HEK293T (cell line): ENCODE results near the gene CREB5.

ENCODE experiments used
- CTCF ChIA-PET: fragments of 350-600 bp; formaldehyde crosslinking; extraction: SDS; loops from one replicate; lab custom pipeline; 2021; ENCODE audit warnings: antibody characterized with exemption, inconsistent platforms; lab: Yijun Ruan, JAX
- POLR2A ChIA-PET: fragments of 350-600 bp; formaldehyde crosslinking; extraction: SDS; loops from one replicate; lab custom pipeline; 2020; ENCODE audit warnings: antibody characterized with exemption, inconsistent platforms; lab: Yijun Ruan, JAX
- DNase-seq: peaks from one replicate; pipeline ENCODE4 v3.0.0; 2012; ENCODE audit warnings: mixed read lengths; ENCODE audit errors: extremely low spot score
- ARNT ChIP-seq: fragments of 450-650 bp; IDR thresholded peaks from 2 replicates; pipeline ENCODE4 v1.6.1; 2017; ENCODE audit warnings: mild to moderate bottlenecking
- BHLHE40 ChIP-seq: fragments of 450-650 bp; IDR thresholded peaks from 2 replicates; pipeline ENCODE4 v1.6.1; 2016; ENCODE audit warnings: mild to moderate bottlenecking, moderate library complexity, borderline replicate concordance
- CTBP1 ChIP-seq: fragments of 450-650 bp; IDR thresholded peaks from 2 replicates; pipeline ENCODE4 v1.6.1; 2016; ENCODE audit warnings: borderline replicate concordance
- ELF4 ChIP-seq: fragments of 450-650 bp; IDR thresholded peaks from 2 replicates; pipeline ENCODE4 v1.6.1; 2017; ENCODE audit warnings: antibody characterized with exemption
- FOXA1 ChIP-seq: fragments of 450-650 bp; IDR thresholded peaks from 2 replicates; pipeline ENCODE4 v1.6.1; 2016; ENCODE audit warnings: mild to moderate bottlenecking
- FOXK2 ChIP-seq: fragments of 450-650 bp; IDR thresholded peaks from 2 replicates; pipeline ENCODE4 v1.6.1; 2016; ENCODE audit warnings: mild to moderate bottlenecking
- FOXM1 ChIP-seq: fragments of 450-650 bp; IDR thresholded peaks from 2 replicates; pipeline ENCODE4 v1.6.1; 2017; ENCODE audit warnings: mild to moderate bottlenecking, borderline replicate concordance
- HDGF ChIP-seq: fragments of 450-650 bp; IDR thresholded peaks from 2 replicates; pipeline ENCODE4 v1.6.1; 2017; ENCODE audit warnings: antibody characterized with exemption, borderline replicate concordance
- L3MBTL2 ChIP-seq: fragments of 450-650 bp; conservative IDR thresholded peaks from 2 replicates; pipeline ENCODE4 v1.6.1; 2016; ENCODE audit warnings: mild to moderate bottlenecking
- LEF1 ChIP-seq: fragments of 450-650 bp; IDR thresholded peaks from 2 replicates; pipeline ENCODE4 v1.6.1; 2017; ENCODE audit warnings: mild to moderate bottlenecking, borderline replicate concordance
- NFRKB ChIP-seq: fragments of 450-650 bp; IDR thresholded peaks from 2 replicates; pipeline ENCODE4 v1.6.1; 2016; ENCODE audit warnings: mild to moderate bottlenecking, moderate library complexity
- SP1 ChIP-seq: fragments of 450-650 bp; IDR thresholded peaks from 2 replicates; pipeline ENCODE4 v1.6.1; 2017
- SUZ12 ChIP-seq: fragments of 450-650 bp; IDR thresholded peaks from 2 replicates; pipeline ENCODE4 v1.6.1; 2016; ENCODE audit warnings: mild to moderate bottlenecking
- TARDBP ChIP-seq: fragments of 450-650 bp; IDR thresholded peaks from 2 replicates; pipeline ENCODE4 v1.6.1; 2016
- ZNF384 ChIP-seq: fragments of 450-650 bp; IDR thresholded peaks from 2 replicates; pipeline ENCODE4 v1.6.1; 2016
- TF ChIP-seq, protein P1 (sequence below): fragments of 450-650 bp; IDR thresholded peaks from 2 replicates; pipeline ENCODE4 v1.6.1; 2016

The CREB5 gene

DNA sequence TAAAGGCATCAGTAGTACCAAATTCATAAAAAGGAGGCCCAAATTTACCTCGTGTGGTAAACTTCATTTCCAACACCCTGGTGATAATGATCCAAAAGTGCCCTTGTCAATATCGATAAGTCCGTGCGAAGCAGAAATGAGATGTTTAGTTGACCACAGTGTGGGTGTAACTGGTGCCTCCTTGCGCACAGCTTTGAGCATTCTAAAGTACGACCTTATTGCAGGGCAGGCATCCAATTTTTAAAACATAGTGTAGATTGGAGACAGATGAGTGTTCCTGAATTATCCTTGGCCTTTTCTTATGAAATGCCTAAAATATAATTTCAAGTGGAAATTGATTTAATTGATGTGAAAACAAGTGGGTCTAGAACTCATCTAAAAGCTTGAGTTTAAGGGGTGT, 297.4 kb downstream of the CREB5 start:
- POLR2A ChIA-PET, result no interaction called here
- no peak for DNase-seq
- TF ChIP-seq ARNT (no peak), LEF1 (no peak), FOXM1 (no peak), TARDBP (no peak), L3MBTL2 (no peak), FOXA1 (no peak), ZNF384 (no peak), ELF4 (no peak), SUZ12 (no peak), CTBP1 (no peak), SP1 (no peak), HDGF (no peak), BHLHE40 (no peak)
- CTCF ChIA-PET, result interaction anchor here (0.6 kb wide), 1 partner anchor 19 kb away, joined by 4 read pairs; no protein-coding TSS in a partner anchor

DNA sequence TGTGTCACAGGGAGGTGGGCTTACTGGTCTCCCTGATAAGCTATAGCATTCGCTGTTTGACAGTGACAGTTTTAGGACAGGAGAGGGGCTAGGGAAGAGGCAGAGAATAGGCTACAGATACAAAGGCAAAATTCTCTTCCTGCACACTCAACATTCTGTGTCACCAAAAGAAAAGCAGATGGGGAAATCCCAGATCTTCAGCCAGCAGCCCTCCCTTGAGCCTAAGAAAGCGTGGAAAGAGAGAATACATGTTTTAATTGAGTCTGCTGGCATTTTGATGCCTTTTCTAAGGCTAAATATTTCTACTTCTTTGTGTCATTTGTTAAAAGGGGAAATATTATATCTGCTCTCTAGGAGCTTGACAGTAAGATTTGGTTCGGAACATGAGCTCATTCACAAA, 298.8 kb downstream of the CREB5 start:
- TF ChIP-seq CTBP1, result no peak
- no peak for TF ChIP-seq LEF1
- TF ChIP-seq FOXM1, result no peak
- no peak for TF ChIP-seq ARNT
- TF ChIP-seq FOXK2, result no peak
- TF ChIP-seq SP1, result no peak
- TF ChIP-seq TARDBP, result no peak
- no peak for TF ChIP-seq L3MBTL2
- TF ChIP-seq, protein P1, sequence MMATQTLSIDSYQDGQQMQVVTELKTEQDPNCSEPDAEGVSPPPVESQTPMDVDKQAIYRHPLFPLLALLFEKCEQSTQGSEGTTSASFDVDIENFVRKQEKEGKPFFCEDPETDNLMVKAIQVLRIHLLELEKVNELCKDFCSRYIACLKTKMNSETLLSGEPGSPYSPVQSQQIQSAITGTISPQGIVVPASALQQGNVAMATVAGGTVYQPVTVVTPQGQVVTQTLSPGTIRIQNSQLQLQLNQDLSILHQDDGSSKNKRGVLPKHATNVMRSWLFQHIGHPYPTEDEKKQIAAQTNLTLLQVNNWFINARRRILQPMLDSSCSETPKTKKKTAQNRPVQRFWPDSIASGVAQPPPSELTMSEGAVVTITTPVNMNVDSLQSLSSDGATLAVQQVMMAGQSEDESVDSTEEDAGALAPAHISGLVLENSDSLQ, result no peak
- no peak for TF ChIP-seq ELF4
- no peak for TF ChIP-seq BHLHE40
- no peak for TF ChIP-seq ZNF384
- no peak for TF ChIP-seq FOXA1
- no peak for TF ChIP-seq NFRKB
- no peak for TF ChIP-seq HDGF
- TF ChIP-seq SUZ12, result no peak
- POLR2A ChIA-PET, result no interaction called here
- no peak for DNase-seq
- CTCF ChIA-PET, result interaction anchor here (0.5 kb wide), 1 partner anchor 116 kb away, joined by 3 read pairs; no protein-coding TSS in a partner anchor

DNA sequence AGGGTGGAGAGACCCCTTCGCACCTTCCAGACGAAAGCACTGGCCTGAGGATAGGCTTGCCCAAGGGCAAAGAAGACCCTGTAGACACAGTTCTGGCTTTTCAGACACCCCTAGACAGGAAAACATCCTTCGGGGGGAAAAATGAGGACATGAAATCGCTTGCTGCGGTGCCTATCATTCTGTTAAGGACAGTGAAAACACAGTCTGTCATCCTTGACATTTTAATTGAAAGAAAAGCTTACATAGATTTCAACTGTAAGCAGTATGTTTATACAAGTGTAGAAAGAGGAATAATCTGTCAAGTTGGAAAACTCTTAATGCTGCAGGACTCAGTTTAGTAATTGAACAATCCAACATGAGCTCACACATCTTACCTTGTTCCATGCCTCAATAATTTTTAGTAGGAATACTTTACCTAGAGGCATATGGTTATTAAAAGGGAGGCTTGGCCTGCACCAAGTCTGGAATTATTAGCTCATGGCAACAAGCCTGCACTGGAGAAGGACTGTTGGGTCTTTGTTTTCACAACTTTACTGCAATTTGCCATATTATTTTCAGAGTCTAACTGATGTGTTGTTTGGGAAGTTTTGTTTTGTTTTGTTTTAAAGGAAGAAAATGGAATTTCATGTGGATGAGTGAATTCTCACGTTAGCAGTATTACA, 302.3 kb downstream of the CREB5 start:
- CTCF ChIA-PET, result no interaction called here
- TF ChIP-seq CTBP1, result no peak
- TF ChIP-seq, protein P1, result peak; percentile 88
- POLR2A ChIA-PET, result no interaction called here
- DNase-seq, result no peak

DNA sequence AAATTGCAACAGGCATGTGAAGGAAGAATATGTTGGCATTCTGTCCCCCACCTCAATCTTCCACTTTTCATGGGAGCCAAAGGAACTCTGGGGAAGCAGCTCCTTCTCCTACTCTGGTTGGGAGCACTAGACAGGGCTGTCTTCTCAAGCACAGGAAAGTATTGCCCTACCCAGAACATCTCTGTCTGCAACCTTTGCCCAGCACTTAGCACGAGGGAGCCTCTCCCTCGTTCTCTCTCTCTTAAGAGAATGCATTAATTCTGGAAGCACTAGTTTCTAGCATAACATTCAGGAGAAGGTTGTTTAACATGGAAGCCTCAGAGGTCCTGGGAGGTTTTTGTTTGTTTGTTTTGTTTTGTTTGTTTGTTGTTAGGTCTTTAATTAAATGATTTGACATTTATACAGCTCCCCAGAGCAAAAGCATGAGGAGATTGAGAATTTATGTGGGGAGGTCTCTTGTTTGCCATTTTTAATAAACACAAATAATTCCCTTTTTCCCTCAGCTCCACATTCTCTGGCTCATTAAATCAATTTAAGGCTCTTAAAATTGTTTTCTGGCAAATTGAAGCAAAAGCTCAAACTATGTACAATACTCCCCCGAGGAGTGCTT, 305.2 kb downstream of the CREB5 start:
- POLR2A ChIA-PET, result interaction anchor here (1.9 kb wide), 1 partner anchor 9 kb away, joined by 6 read pairs; no protein-coding TSS in a partner anchor
- DNase-seq, result no peak
- TF ChIP-seq SUZ12 (no peak), NFRKB (no peak), FOXK2 (no peak), L3MBTL2 (no peak)
- CTCF ChIA-PET, result no interaction called here

DNA sequence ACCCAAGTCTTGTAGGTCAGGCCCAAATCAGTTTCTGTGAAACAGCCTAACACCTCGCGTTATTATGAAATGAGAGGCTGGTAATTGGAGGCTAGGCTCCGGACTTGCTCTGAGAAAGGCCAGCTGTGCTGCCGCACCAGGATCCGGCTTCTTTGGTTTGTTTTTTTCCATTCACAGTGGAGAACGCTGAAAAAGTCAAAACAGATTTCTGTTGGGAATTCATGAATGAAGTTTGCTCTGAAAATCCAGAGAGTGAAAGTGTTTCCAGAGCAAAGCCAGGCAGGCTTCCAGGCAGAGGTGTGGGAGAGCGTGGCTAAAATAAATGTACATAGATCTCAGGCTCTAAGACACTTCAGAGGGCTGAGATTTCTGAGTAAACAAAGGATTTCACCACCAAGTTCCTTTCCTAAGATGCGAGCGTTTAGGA, 305.8 kb downstream of the CREB5 start:
- CTCF ChIA-PET, result no interaction called here
- POLR2A ChIA-PET, result no interaction called here
- TF ChIP-seq FOXA1, result no peak
- TF ChIP-seq FOXK2, result no peak
- TF ChIP-seq SP1, result no peak
- TF ChIP-seq, protein P1, result no peak
- no peak for DNase-seq

DNA sequence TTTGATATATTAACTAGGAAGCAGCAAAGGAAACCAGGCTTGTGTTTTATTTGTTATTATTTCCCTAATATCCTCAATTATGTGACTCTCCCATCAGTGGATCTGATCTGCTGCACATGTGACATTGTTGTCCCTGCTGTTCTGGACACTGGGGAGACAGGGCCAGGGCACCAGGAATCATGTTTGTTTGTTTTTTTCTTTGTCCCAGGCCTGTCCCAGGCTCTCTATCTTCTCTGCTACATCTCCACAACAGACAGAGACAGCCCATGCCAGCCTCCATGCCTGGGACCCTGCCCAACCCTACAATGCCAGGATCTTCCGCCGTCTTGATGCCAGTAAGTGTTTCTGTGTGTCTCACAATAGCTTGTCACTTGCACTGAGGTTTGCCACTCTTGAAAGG, 306.2 kb downstream of the CREB5 start:
- CTCF ChIA-PET, result no interaction called here
- TF ChIP-seq TARDBP (no peak), HDGF (no peak), ELF4 (no peak), LEF1 (no peak), FOXA1 (no peak), ARNT (no peak), ZNF384 (no peak), SUZ12 (no peak)
- DNase-seq, result no peak
- POLR2A ChIA-PET, result no interaction called here

DNA sequence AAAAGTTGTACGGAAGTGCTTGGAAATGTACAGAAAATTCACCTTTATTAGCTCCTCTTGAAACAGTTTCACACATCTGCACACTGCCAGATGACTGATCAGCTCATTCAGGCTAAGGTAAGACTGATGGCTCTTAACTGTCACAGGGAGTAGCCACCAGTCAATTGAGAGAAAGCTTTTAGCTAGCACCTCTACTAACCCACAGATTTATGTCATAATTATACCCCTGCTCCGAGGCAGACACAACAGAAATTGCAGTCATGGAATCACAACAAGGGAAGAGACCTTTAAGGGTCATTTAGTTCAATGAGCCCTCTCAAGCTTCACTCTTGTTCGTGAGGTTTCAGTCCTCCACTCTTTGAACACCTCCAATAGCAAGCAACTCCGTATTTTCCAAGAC, 310.4 kb downstream of the CREB5 start:
- ChIA-PET CTCF (no interaction called here), POLR2A (interaction anchor here (1.2 kb wide), 1 partner anchor 16 kb away, joined by 3 read pairs; no protein-coding TSS in a partner anchor)
- TF ChIP-seq, protein P1, result peak; percentile 77
- TF ChIP-seq FOXM1, result no peak
- no peak for DNase-seq
